HepG2 (cell line): Measurements from ENCODE around the gene TRIM37. TPM values are rescaled to one million over a fixed set of nuclear protein-coding genes. Genes with fewer than 3 reads are reported as not detected.

Source experiments
- JUNB ChIP-seq: sonication (generic); formaldehyde crosslinking; IDR thresholded peaks from 2 replicates; pipeline ENCODE4 v1.8.0; 2022; ENCODE audit warnings: missing genetic modification reagents, mild to moderate bottlenecking, borderline replicate concordance
- KDM5B ChIP-seq: sonication (generic); formaldehyde crosslinking; IDR thresholded peaks from 2 replicates; pipeline ENCODE4 v1.4.0; 2020; ENCODE audit warnings: missing genetic modification reagents, mild to moderate bottlenecking, borderline replicate concordance
- NFIC ChIP-seq: IDR thresholded peaks from 2 replicates; pipeline ENCODE4 v1.6.1; 2012; ENCODE audit warnings: mild to moderate bottlenecking, low read length, inconsistent platforms
- SMAD1 ChIP-seq: sonication (generic); formaldehyde crosslinking; IDR thresholded peaks from 2 replicates; pipeline ENCODE4 v1.4.0; 2020; ENCODE audit warnings: missing genetic modification reagents, low read depth, mild to moderate bottlenecking, borderline replicate concordance
- ZNF253 ChIP-seq: sonication (generic); formaldehyde crosslinking; IDR thresholded peaks from 2 replicates; pipeline ENCODE4 v1.8.0; 2022; ENCODE audit warnings: mild to moderate bottlenecking, missing genetic modification reagents, borderline replicate concordance
- ZNF607 ChIP-seq: sonication (generic); formaldehyde crosslinking; IDR thresholded peaks from 2 replicates; pipeline ENCODE4 v1.5.1; 2020; ENCODE audit warnings: missing genetic modification reagents, mild to moderate bottlenecking, borderline replicate concordance
- ZNF720 ChIP-seq: sonication (generic); formaldehyde crosslinking; IDR thresholded peaks from 2 replicates; pipeline ENCODE4 v1.4.0; 2020; ENCODE audit warnings: missing genetic modification reagents
- polyA plus RNA-seq, 8 experiments: library from polyadenylated mRNA; depleted of rRNA in 3 of 8; stranded (reverse) in 7 of 8; unstranded in 1 of 8; fragments of >200 nt; fragmentation: Illumina TruSeq in 4 of 8; extraction: Trizol in 4 of 8; gene quantifications; 2 replicates each; pipeline versions ENCODE4 v1.2.1 to v1.2.3, GENCODE V29; 2011 to 2016; ENCODE audit warnings: low read depth in 4 of 8, missing spikeins in 1 of 8, mixed read lengths in 1 of 8; ENCODE audit not compliant: insufficient read depth in 1 of 8
- total RNA-seq, 5 experiments: library from RNA; depleted of rRNA; stranded (reverse); fragments of >200 nt; fragmentation: Illumina TruSeq; extraction: Trizol; gene quantifications; 2 replicates each; pipeline ENCODE4 v1.2.3, GENCODE V29; 2016; ENCODE audit warnings: low read depth in 1 of 5
- TF ChIP-seq, protein P1 (sequence below): sonication (generic); formaldehyde crosslinking; IDR thresholded peaks from 2 replicates; pipeline ENCODE4 v1.4.0; 2020; ENCODE audit warnings: low read depth, missing genetic modification reagents
- TF ChIP-seq, protein P2 (sequence below): sonication (generic); formaldehyde crosslinking; IDR thresholded peaks from 2 replicates; pipeline ENCODE4 v1.9.0; 2021; ENCODE audit warnings: missing genetic modification reagents, mild to moderate bottlenecking, borderline replicate concordance
- TF ChIP-seq, protein P3 (sequence below): IDR thresholded peaks from 2 replicates; pipeline ENCODE4 v1.6.1; 2016; ENCODE audit warnings: low read depth, control low read depth
- TF ChIP-seq, protein P4 (sequence below): sonication (generic); formaldehyde crosslinking; IDR thresholded peaks from 2 replicates; pipeline ENCODE4 v1.4.0; 2020; ENCODE audit warnings: mild to moderate bottlenecking, missing genetic modification reagents, borderline replicate concordance
- TF ChIP-seq, protein P5 (sequence below): sonication (generic); formaldehyde crosslinking; IDR thresholded peaks from 2 replicates; pipeline ENCODE4 v1.4.0; 2020; ENCODE audit warnings: missing genetic modification reagents

The TRIM37 gene
- total and polyA plus RNA-seq, 2 of the 13 experiments (the other 11 are each of a cell fraction or from before 2014, with no cell fraction given), result 12.4 to 39.1 TPM

DNA sequence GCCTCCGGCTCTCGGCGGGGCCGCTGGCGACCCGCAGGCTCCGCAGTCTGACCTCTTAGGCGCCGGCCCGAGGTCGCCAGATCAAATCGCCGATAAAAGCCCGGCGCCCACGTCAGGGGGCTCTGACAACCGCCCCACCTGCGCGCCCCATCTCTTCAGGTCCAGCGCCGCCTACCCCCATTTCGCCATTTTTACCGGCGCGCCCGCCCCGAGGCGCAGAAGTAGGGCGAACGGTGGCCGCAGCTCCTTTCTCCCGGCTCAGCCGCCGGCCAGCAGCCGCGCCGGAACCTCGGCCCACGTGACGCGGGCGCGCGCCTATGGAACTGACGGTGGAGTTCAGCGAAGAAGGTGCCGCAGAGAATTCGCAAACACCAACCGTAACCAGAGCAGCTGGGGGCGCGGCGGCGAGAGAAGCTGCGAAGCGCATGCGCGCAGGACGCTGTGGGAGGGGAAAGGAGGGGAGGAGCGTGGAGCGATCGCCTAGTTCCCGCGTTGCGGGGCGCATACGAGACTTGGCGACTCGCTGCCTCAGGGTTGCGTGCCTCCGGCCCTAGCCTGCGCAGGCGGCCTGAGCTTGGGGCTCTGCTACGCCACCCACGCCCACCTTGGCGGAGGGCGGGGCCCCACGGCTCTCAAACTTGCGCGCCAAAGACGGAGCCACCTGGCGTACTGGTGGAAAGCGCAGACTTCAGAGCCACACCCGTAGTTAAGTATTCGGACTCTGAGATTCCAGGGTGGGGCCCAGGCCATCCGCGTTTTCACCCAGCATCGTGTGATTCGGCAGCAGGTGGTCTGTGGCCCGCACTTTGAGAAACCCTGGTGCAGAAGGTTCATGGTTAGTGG lies at the start of gene TRIM37 (continued):
- TF ChIP-seq, protein P1, sequence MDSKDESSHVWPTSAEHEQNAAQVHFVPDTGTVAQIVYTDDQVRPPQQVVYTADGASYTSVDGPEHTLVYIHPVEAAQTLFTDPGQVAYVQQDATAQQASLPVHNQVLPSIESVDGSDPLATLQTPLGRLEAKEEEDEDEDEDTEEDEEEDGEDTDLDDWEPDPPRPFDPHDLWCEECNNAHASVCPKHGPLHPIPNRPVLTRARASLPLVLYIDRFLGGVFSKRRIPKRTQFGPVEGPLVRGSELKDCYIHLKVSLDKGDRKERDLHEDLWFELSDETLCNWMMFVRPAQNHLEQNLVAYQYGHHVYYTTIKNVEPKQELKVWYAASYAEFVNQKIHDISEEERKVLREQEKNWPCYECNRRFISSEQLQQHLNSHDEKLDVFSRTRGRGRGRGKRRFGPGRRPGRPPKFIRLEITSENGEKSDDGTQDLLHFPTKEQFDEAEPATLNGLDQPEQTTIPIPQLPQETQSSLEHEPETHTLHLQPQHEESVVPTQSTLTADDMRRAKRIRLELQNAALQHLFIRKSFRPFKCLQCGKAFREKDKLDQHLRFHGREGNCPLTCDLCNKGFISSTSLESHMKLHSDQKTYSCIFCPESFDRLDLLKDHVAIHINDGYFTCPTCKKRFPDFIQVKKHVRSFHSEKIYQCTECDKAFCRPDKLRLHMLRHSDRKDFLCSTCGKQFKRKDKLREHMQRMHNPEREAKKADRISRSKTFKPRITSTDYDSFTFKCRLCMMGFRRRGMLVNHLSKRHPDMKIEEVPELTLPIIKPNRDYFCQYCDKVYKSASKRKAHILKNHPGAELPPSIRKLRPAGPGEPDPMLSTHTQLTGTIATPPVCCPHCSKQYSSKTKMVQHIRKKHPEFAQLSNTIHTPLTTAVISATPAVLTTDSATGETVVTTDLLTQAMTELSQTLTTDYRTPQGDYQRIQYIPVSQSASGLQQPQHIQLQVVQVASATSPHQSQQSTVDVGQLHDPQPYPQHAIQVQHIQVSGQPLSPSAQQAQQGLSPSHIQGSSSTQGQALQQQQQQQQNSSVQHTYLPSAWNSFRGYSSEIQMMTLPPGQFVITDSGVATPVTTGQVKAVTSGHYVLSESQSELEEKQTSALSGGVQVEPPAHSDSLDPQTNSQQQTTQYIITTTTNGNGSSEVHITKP (CRISPR knock-in tag), result no peak; the same call in 1 of the 2 replicates
- TF ChIP-seq, protein P2, sequence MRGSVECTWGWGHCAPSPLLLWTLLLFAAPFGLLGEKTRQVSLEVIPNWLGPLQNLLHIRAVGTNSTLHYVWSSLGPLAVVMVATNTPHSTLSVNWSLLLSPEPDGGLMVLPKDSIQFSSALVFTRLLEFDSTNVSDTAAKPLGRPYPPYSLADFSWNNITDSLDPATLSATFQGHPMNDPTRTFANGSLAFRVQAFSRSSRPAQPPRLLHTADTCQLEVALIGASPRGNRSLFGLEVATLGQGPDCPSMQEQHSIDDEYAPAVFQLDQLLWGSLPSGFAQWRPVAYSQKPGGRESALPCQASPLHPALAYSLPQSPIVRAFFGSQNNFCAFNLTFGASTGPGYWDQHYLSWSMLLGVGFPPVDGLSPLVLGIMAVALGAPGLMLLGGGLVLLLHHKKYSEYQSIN (CRISPR knock-in tag), result no peak
- TF ChIP-seq NFIC, result no peak
- TF ChIP-seq, protein P3, sequence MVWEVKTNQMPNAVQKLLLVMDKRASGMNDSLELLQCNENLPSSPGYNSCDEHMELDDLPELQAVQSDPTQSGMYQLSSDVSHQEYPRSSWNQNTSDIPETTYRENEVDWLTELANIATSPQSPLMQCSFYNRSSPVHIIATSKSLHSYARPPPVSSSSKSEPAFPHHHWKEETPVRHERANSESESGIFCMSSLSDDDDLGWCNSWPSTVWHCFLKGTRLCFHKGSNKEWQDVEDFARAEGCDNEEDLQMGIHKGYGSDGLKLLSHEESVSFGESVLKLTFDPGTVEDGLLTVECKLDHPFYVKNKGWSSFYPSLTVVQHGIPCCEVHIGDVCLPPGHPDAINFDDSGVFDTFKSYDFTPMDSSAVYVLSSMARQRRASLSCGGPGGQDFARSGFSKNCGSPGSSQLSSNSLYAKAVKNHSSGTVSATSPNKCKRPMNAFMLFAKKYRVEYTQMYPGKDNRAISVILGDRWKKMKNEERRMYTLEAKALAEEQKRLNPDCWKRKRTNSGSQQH, result peak; percentile 98; the same call in 1 of the 2 replicates
- no peak; the same call in 1 of the 2 replicates for TF ChIP-seq JUNB (CRISPR knock-in tag)
- no peak; the same call in 1 of the 2 replicates for TF ChIP-seq ZNF607 (CRISPR knock-in tag)
- TF ChIP-seq, protein P4, sequence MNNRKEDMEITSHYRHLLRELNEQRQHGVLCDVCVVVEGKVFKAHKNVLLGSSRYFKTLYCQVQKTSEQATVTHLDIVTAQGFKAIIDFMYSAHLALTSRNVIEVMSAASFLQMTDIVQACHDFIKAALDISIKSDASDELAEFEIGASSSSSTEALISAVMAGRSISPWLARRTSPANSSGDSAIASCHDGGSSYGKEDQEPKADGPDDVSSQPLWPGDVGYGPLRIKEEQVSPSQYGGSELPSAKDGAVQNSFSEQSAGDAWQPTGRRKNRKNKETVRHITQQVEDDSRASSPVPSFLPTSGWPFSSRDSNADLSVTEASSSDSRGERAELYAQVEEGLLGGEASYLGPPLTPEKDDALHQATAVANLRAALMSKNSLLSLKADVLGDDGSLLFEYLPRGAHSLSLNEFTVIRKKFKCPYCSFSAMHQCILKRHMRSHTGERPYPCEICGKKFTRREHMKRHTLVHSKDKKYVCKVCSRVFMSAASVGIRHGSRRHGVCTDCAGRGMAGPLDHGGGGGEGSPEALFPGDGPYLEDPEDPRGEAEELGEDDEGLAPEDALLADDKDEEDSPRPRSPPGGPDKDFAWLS (CRISPR knock-in tag), result no peak
- no peak for TF ChIP-seq ZNF720
- TF ChIP-seq ZNF253 (CRISPR knock-in tag), result peak; percentile 82; the same call in 1 of the 2 replicates
- TF ChIP-seq SMAD1, result no peak; the same call in 1 of the 2 replicates
- TF ChIP-seq KDM5B (CRISPR knock-in tag), result peak; percentile 88; the same call in 1 of the 2 replicates
- TF ChIP-seq, protein P5, sequence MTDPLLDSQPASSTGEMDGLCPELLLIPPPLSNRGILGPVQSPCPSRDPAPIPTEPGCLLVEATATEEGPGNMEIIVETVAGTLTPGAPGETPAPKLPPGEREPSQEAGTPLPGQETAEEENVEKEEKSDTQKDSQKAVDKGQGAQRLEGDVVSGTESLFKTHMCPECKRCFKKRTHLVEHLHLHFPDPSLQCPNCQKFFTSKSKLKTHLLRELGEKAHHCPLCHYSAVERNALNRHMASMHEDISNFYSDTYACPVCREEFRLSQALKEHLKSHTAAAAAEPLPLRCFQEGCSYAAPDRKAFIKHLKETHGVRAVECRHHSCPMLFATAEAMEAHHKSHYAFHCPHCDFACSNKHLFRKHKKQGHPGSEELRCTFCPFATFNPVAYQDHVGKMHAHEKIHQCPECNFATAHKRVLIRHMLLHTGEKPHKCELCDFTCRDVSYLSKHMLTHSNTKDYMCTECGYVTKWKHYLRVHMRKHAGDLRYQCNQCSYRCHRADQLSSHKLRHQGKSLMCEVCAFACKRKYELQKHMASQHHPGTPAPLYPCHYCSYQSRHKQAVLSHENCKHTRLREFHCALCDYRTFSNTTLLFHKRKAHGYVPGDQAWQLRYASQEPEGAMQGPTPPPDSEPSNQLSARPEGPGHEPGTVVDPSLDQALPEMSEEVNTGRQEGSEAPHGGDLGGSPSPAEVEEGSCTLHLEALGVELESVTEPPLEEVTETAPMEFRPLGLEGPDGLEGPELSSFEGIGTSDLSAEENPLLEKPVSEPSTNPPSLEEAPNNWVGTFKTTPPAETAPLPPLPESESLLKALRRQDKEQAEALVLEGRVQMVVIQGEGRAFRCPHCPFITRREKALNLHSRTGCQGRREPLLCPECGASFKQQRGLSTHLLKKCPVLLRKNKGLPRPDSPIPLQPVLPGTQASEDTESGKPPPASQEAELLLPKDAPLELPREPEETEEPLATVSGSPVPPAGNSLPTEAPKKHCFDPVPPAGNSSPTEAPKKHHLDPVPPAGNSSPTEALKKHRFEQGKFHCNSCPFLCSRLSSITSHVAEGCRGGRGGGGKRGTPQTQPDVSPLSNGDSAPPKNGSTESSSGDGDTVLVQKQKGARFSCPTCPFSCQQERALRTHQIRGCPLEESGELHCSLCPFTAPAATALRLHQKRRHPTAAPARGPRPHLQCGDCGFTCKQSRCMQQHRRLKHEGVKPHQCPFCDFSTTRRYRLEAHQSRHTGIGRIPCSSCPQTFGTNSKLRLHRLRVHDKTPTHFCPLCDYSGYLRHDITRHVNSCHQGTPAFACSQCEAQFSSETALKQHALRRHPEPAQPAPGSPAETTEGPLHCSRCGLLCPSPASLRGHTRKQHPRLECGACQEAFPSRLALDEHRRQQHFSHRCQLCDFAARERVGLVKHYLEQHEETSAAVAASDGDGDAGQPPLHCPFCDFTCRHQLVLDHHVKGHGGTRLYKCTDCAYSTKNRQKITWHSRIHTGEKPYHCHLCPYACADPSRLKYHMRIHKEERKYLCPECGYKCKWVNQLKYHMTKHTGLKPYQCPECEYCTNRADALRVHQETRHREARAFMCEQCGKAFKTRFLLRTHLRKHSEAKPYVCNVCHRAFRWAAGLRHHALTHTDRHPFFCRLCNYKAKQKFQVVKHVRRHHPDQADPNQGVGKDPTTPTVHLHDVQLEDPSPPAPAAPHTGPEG, result no peak
